Tibial nerve (tissue), 4 donors: ENCODE data around the gene GNAL. TPM values are rescaled to one million over a fixed set of nuclear protein-coding genes. Genes with fewer than 3 reads are reported as not detected.

Source experiments
- DNase-seq, 2 donors: peaks; one replicate each; pipeline ENCODE4 v3.0.0-alpha.2; 2019; ENCODE audit warnings: low spot score in 2 of 2
- H3K27ac ChIP-seq, 4 donors: fragments of 200-600 bp; sonication (generic) in 3 of 4; one replicate each; pipeline ENCODE4 v1.5.1; 2017 to 2019; ENCODE audit warnings: mild to moderate bottlenecking in 1 of 4
- H3K27me3 ChIP-seq, 2 donors: fragments of 200-600 bp; sonication (generic) in 1 of 2; one replicate each; pipeline versions ENCODE4 v1.5.1 to v1.6.0; 2017 to 2019
- H3K36me3 ChIP-seq, 3 donors: fragments of 200-600 bp; sonication (generic); one replicate each; pipeline ENCODE4 v1.5.1; 2018 to 2019
- H3K4me1 ChIP-seq, 4 donors: fragments of 200-600 bp; sonication (generic) in 3 of 4; one replicate each; pipeline ENCODE4 v1.5.1; 2017 to 2019
- H3K4me3 ChIP-seq, 4 donors: fragments of 200-600 bp; sonication (generic) in 3 of 4; one replicate each; pipeline ENCODE4 v1.5.1; 2017 to 2019; ENCODE audit warnings: mild to moderate bottlenecking in 1 of 4, moderate library complexity in 1 of 4
- H3K9me3 ChIP-seq, 4 donors: fragments of 200-600 bp; sonication (generic) in 3 of 4; one replicate each; pipeline ENCODE4 v1.5.1; 2017 to 2019
- CTCF ChIP-seq, 5 experiments: fragments of 200-600 bp in 3 of 5; fragments of 450-650 bp in 2 of 5; sonication (generic) in 3 of 5; IDR thresholded peaks; one replicate each; pipeline ENCODE4 v1.5.1; 2016 to 2019; ENCODE audit warnings: antibody characterized with exemption in 5 of 5, mild to moderate bottlenecking in 3 of 5, moderate library complexity in 2 of 5
- EP300 ChIP-seq, 2 donors: sonication (generic); formaldehyde crosslinking; IDR thresholded peaks; one replicate each; pipeline ENCODE4 v1.6.1; 2017; ENCODE audit warnings: antibody characterized with exemption in 2 of 2, mild to moderate bottlenecking in 1 of 2
- POLR2A ChIP-seq, 2 donors: fragments of 450-650 bp; IDR thresholded peaks; one replicate each; pipeline ENCODE4 v1.6.1; 2017; ENCODE audit warnings: antibody characterized with exemption in 2 of 2, mild to moderate bottlenecking in 2 of 2, moderate library complexity in 2 of 2
- WGBS, 2 donors: methylation state at CpG; one replicate each; pipeline ENCODE4 v1.1.5; 2018; 5-methylcytosine and 5-hydroxymethylcytosine counted together
- total RNA-seq, 4 donors: library from RNA; depleted of rRNA; stranded (reverse); fragments of >200 nt; gene quantifications; one replicate each; pipeline ENCODE4 v1.1.0, GENCODE V29; 2016

GNAL gene
- total RNA-seq, 4 donors from 2014 or later, result 11.3 to 17.3 (median 14.4) TPM

DNA sequence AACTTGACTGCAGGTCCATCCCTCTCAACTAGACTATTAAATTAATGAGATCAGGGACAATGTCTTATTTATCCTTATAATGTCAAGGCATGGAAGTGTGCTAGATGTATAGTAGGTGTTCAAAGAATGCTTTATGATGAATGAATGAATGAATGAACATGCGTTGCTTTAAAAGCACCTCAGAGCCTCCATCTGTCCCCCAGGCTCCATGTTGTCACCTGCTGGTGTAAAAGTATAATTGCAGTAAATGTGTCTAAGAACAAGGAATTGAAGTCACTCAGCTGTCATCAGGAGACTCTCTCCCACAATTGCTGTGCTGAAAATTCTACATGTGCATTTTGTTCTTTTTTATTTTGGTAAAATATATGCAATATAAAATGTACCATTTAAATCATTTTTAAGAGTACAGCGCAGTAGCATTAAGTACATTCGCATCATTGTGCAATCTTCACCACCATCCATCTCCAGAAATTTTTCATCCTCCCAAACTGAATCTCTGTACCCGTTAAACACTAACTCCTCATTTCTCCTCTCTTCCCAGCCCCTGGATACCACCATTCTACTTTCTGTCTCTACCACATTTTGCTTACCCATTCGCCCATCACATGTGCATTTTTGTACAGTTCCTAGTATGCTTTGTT is 52.6 kb downstream of the GNAL start:
- no peaks in the 10 kb centered on the region for H3K4me1 ChIP-seq
- H3K36me3 ChIP-seq, result no peaks in the 10 kb centered on the region
- no peak overlapping the region for H3K27ac ChIP-seq
- DNase-seq, result no peak
- no peak overlapping the region for H3K4me3 ChIP-seq
- WGBS, 2 donors, result 76 to 84% methylated on average over 5 of the region's 5 CpGs
- H3K9me3 ChIP-seq, result no peaks in the 10 kb centered on the region
- no peak for TF ChIP-seq EP300 (IDR thresholded peaks at IDR 0.05)
- TF ChIP-seq CTCF (IDR thresholded peaks at IDR 0.05), result peak in 2 of 5 experiments; percentile 20 to 40
- TF ChIP-seq POLR2A (IDR thresholded peaks at IDR 0.05), result no peak
- H3K27me3 ChIP-seq, result no peaks in the 10 kb centered on the region

DNA sequence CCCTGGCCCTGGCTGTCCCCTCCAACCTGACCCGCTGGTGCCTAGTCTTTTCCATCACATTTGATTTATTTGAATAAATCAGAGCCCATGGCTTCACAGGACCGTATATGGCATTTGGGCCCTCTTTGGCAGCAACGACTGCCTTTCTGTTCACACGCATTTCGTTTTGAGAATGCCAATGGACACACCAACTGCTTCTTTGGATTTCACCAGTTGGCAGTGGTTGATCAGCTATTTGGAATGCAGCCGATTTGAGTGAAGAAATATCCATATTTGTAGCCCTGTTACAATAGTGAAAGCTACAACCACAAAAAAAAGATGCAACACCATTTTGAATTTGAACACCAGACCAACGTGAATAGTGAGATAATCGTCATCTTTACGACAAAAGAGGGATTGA is 56.5 kb downstream of the GNAL start:
- Histone ChIP-seq H3K4me3 (no peak overlapping the region), H3K27ac (no peak overlapping the region), H3K4me1 (no peaks in the 10 kb centered on the region), H3K9me3 (no peaks in the 10 kb centered on the region), H3K36me3 (no peaks in the 10 kb centered on the region), H3K27me3 (peaks cover 0 to 5% of the 10 kb centered on the region in 2 donors)
- no peak for DNase-seq
- TF ChIP-seq POLR2A (IDR thresholded peaks at IDR 0.05) (no peak), CTCF (IDR thresholded peaks at IDR 0.05) (no peak), EP300 (IDR thresholded peaks at IDR 0.05) (no peak)
- 89 to 90% methylated on average over 9 of the region's 9 CpGs for WGBS, 2 donors

DNA sequence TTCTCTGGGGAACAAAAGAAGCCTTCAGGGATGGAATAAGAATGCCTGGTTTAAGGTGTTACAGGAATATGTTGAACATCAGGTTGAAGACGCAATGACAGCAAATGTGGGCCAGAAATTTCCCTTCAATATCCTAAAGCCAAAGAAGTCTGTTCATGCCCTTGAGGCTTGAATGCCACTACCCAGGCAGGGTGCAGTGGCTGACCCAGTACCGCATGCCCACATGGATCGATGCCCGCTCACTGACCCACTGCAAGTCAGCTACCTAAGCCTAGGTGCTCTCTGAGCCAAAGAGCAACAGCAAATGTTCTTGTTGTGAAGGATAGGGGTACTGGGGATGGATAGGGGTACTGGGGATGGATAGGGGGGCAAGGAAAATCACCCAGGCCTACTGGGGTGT is 58.2 kb downstream of the GNAL start:
- Histone ChIP-seq H3K27ac (no peak overlapping the region), H3K4me1 (peaks cover 0 to 14% (median 4%) of the 10 kb centered on the region in 4 donors), H3K4me3 (no peak overlapping the region), H3K36me3 (no peaks in the 10 kb centered on the region), H3K27me3 (peaks cover 0 to 20% of the 10 kb centered on the region in 2 donors), H3K9me3 (no peaks in the 10 kb centered on the region)
- no peak for DNase-seq
- TF ChIP-seq EP300 (IDR thresholded peaks at IDR 0.05) (no peak), CTCF (IDR thresholded peaks at IDR 0.05) (no peak), POLR2A (IDR thresholded peaks at IDR 0.05) (no peak)
- 95 to 98% methylated on average over 4 of the region's 4 CpGs for WGBS, 2 donors

GRCh38 chr18:11747731-11748130 is 58.7 kb downstream of the GNAL start:
- TF ChIP-seq CTCF (IDR thresholded peaks at IDR 0.05) (no peak), EP300 (IDR thresholded peaks at IDR 0.05) (no peak), POLR2A (IDR thresholded peaks at IDR 0.05) (no peak)
- Histone ChIP-seq H3K27me3 (peaks cover 0 to 20% of the 10 kb centered on the region in 2 donors), H3K4me3 (no peak overlapping the region), H3K36me3 (no peaks in the 10 kb centered on the region), H3K4me1 (peaks cover 0 to 17% (median 4%) of the 10 kb centered on the region in 4 donors), H3K27ac (no peak overlapping the region), H3K9me3 (no peaks in the 10 kb centered on the region)
- no peak for DNase-seq
- WGBS, 2 donors, result 34 to 43% methylated on average over 11 of the region's 11 CpGs

DNA sequence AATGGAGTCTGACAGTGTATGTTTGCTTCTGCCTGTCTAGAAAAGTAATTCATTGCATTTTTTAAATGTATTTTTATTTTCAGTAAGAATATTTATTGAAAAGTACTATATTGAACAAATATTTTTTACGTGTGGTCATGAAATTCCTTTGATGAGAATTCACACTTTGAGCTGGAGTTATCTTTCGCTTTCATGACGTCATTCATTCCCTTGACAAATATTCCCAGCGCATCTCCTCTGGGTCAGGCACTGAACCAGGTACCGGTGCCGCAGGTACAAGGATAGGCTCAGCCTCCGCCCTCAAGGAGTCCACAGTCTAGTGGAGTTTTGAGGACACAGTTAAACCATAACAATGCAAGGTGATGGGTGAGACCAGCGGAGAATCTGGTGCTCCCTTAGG is 60.2 kb downstream of the GNAL start:
- Histone ChIP-seq H3K4me1 (peaks cover 0 to 23% (median 4%) of the 10 kb centered on the region in 4 donors), H3K4me3 (no peak overlapping the region), H3K9me3 (no peaks in the 10 kb centered on the region), H3K27ac (no peak overlapping the region), H3K36me3 (no peaks in the 10 kb centered on the region), H3K27me3 (peaks cover 0 to 20% of the 10 kb centered on the region in 2 donors)
- no peak for TF ChIP-seq EP300 (IDR thresholded peaks at IDR 0.05)
- no peak for TF ChIP-seq POLR2A (IDR thresholded peaks at IDR 0.05)
- no peak for TF ChIP-seq CTCF (IDR thresholded peaks at IDR 0.05)
- WGBS, 2 donors, result 93 to 95% methylated on average over 8 of the region's 8 CpGs
- DNase-seq, result no peak
